Psoas muscle (tissue), 8 donors: ENCODE results near the gene PXYLP1. TPM values are rescaled to one million over a fixed set of nuclear protein-coding genes. Genes with fewer than 3 reads are reported as not detected.

Experiments
- ATAC-seq, 4 donors: fragments of 200-7000 bp; cut with Tn5 transposase; one replicate each; pipeline ENCODE4 v1.9.1; 2020; ENCODE audit warnings: moderate library complexity in 3 of 4, mild to moderate bottlenecking in 2 of 4
- DNase-seq, 2 donors: peaks; one replicate each; pipeline ENCODE4 v3.0.0-alpha.2; 2020
- H3K27ac ChIP-seq: fragments of 200-600 bp; one replicate; pipeline ENCODE4 v1.8.0; 2022
- H3K27me3 ChIP-seq, 3 donors: fragments of 200-600 bp in 1 of 3; one replicate each; pipeline versions ENCODE4 v1.6.1 to v1.8.0; 2013 to 2022; ENCODE audit warnings: low read length in 2 of 3, mild to moderate bottlenecking in 2 of 3, moderate library complexity in 1 of 3; ENCODE audit not compliant: insufficient read depth in 3 of 3
- H3K36me3 ChIP-seq, 2 donors: fragments of 200-600 bp in 1 of 2; one replicate each; pipeline versions ENCODE4 v1.6.1 to v1.8.0; 2013 to 2022; ENCODE audit warnings: low read depth in 1 of 2, mild to moderate bottlenecking in 1 of 2, moderate library complexity in 1 of 2; ENCODE audit not compliant: insufficient read depth in 1 of 2
- H3K4me1 ChIP-seq: fragments of 200-600 bp; one replicate; pipeline ENCODE4 v1.8.0; 2022
- H3K4me3 ChIP-seq: fragments of 200-600 bp; one replicate; pipeline ENCODE4 v1.8.0; 2022; ENCODE audit warnings: mild to moderate bottlenecking
- H3K9me3 ChIP-seq: fragments of 200-600 bp; one replicate; pipeline ENCODE4 v1.8.0; 2022
- CTCF ChIP-seq: fragments of 200-600 bp; IDR thresholded peaks from one replicate; pipeline ENCODE4 v1.8.0; 2022; ENCODE audit warnings: antibody characterized with exemption
- WGBS, 3 donors: extraction: QIAGEN DNeasy Blood & Tissue Kit; methylation state at CpG; one replicate each; pipeline versions ENCODE4 v1.1.6 to v1.1.7; 2013; 5-methylcytosine and 5-hydroxymethylcytosine counted together
- intact Hi-C, 2 donors: fragments of 100-400 bp; cut with DNase I; formaldehyde crosslinking; loops; one replicate each; pipeline versions ENCODE4 v1.11.0 to v1.14.2; 2022
- polyA plus RNA-seq, 3 donors: library from polyadenylated mRNA; stranded (reverse); fragments of 200-250 nt; gene quantifications; one replicate each; pipeline ENCODE4 v1.2.3, GENCODE V29; 2013
- total RNA-seq, 4 donors: library from RNA; stranded (reverse); fragmentation: NEBNext Ultra II Directional in 2 of 4; extraction: Animal tissue kit (Norgen Biotek cat#: 25700) in 2 of 4; gene quantifications; one replicate each; pipeline versions ENCODE4 v1.2.1 to v1.2.4, GENCODE V29; 2021 to 2023
- donor health status: healthy with polysubstance abuse.
- donor health status: DM: no; HTN: no; CAD: no; lungs with moderate emphysema.
- donor health status: Bipolar disorder and iron deficiency.
- donor health status: healthy.
- donor health status: DM: yes; HTN: yes; CAD: no.
- donor health status: DM: no; HTN: no; CAD: no.
- donor health status: DM: no; HTN: no; CAD: no.
- donor health status: DM: yes; HTN: yes; CAD: no.

Gene PXYLP1
- total and polyA plus RNA-seq, 7 donors = 0.83 to 6.8 (median 1.8) TPM

- no peaks in the 10 kb centered on the region for H3K27me3 ChIP-seq
- DNase-seq = no peak
- TF ChIP-seq CTCF = no peak
Observed at GRCh38 chr3:141259821-141260629, 28.4 kb downstream of the PXYLP1 start.

GRCh38 chr3:141260630-141260927 is 29.0 kb downstream of the PXYLP1 start:
- H3K27ac ChIP-seq = no peak overlapping the region
- intact Hi-C loops = no loop called here
- DNase-seq (no peak), ATAC-seq (no peak)
- no peaks in the 10 kb centered on the region for H3K27me3 ChIP-seq
- peaks cover 1% of the 10 kb centered on the region for H3K4me1 ChIP-seq
- no peak for TF ChIP-seq CTCF
- peaks cover 0 to 5% of the 10 kb centered on the region in 2 donors for H3K36me3 ChIP-seq
- H3K9me3 ChIP-seq = no peaks in the 10 kb centered on the region
- no peak overlapping the region for H3K4me3 ChIP-seq
- WGBS, 3 donors = 97% methylated on average over 2 of the region's 2 CpGs

More at GRCh38 chr3:141259821-141260629, 28.4 kb downstream of the PXYLP1 start:
- ATAC-seq = no peak
- Histone ChIP-seq H3K4me3 (no peak overlapping the region), H3K9me3 (no peaks in the 10 kb centered on the region), H3K4me1 (peaks cover 4% of the 10 kb centered on the region), H3K27ac (no peak overlapping the region), H3K36me3 (peaks cover 0 to 5% of the 10 kb centered on the region in 2 donors)
- WGBS, 3 donors = 91 to 93% (median 92%) methylated on average over 15 of the region's 15 CpGs
- intact Hi-C loops = no loop called here

GRCh38 chr3:141261472-141262307 is 30.1 kb downstream of the PXYLP1 start:
- Histone ChIP-seq H3K27me3 (no peaks in the 10 kb centered on the region), H3K4me3 (no peak overlapping the region), H3K9me3 (no peaks in the 10 kb centered on the region), H3K27ac (no peak overlapping the region), H3K36me3 (peaks cover 0 to 5% of the 10 kb centered on the region in 2 donors), H3K4me1 (no peaks in the 10 kb centered on the region)
- no peak for ATAC-seq
- intact Hi-C loops = no loop called here
- no peak for TF ChIP-seq CTCF
- WGBS, 3 donors = 75 to 82% (median 76%) methylated on average over 8 of the region's 8 CpGs
- no peak for DNase-seq

GRCh38 chr3:141262308-141262705 is 30.7 kb downstream of the PXYLP1 start:
- 92 to 96% (median 92%) methylated on average over 4 of the region's 4 CpGs for WGBS, 3 donors
- no peak overlapping the region for H3K27ac ChIP-seq
- no peak for ATAC-seq
- peaks cover 0 to 5% of the 10 kb centered on the region in 2 donors for H3K36me3 ChIP-seq
- no peak for TF ChIP-seq CTCF
- H3K4me3 ChIP-seq = no peak overlapping the region
- no peaks in the 10 kb centered on the region for H3K27me3 ChIP-seq
- intact Hi-C loops = no loop called here
- no peak for DNase-seq
- H3K4me1 ChIP-seq = no peaks in the 10 kb centered on the region
- no peaks in the 10 kb centered on the region for H3K9me3 ChIP-seq
